Right renal pelvis (tissue), 4 donors: ENCODE results near the gene ANHX. TPM values are rescaled to one million over a fixed set of nuclear protein-coding genes. Genes with fewer than 3 reads are reported as not detected.
"Not testable (repeated sequence)": the region's sequence is repeated elsewhere in the genome, so short reads cannot be mapped to it uniquely, and the experiment has no call there.

ENCODE experiments used
- DNase-seq, 4 donors: peaks; one replicate each; pipeline ENCODE4 v3.0.0-alpha.2; 2013; ENCODE audit warnings: low read depth in 4 of 4, low spot score in 3 of 4, missing footprints in 1 of 4
- polyA plus RNA-seq, 4 donors: library from polyadenylated mRNA; unstranded; fragments of 120-200 nt; gene quantifications; one replicate each; pipeline ENCODE4 v1.2.1, GENCODE V29; 2013; ENCODE audit not compliant: insufficient read length in 4 of 4

Gene ANHX
- polyA plus RNA-seq, result not detected

- DNase-seq, result no peak
These were observed at the start of gene ANHX for GRCh38 chr12:133235401-133236112. Gene ANHX, minus strand, starts transcription at chr12:133235877. Its CDS starts 1,521 bp downstream, at chr12:133234356.

GRCh38 chr12:133264668-133265067 is 29.0 kb upstream of the ANHX start:
- DNase-seq, result not testable (repeated sequence)

GRCh38 chr12:133264173-133264572 is 28.5 kb upstream of the ANHX start:
- no peak for DNase-seq

DNA sequence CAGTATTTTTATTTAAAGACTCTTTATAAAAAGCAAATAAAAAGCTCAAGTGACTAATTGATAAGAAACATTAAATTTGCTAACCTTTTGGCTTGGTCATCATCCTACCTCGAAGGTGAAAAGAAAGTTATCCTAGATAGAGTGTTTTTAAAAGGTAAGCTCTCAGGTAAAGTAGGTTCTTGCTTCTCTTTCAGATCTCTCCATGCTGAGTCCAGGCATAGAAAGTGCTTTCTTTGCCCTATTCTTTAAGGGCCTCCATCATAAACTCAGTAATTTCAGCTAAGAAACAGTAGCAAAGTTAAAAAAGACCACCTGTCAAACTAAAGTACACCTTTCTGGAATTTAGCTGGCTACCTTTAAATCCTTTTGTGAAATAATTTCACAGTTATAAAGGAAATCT is 20.6 kb upstream of the ANHX start:
- no peak for DNase-seq

- not testable (repeated sequence) for DNase-seq
These were observed 20.2 kb upstream of the ANHX start for GRCh38 chr12:133255833-133256232.

- no peak for DNase-seq
These were observed 16.1 kb upstream of the ANHX start for GRCh38 chr12:133251732-133252131.

GRCh38 chr12:133236556-133236955 is 879 bp upstream of the ANHX start:
- DNase-seq, result no peak

GRCh38 chr12:133236144-133236543 is 467 bp upstream of the ANHX start:
- DNase-seq, result no peak

DNA sequence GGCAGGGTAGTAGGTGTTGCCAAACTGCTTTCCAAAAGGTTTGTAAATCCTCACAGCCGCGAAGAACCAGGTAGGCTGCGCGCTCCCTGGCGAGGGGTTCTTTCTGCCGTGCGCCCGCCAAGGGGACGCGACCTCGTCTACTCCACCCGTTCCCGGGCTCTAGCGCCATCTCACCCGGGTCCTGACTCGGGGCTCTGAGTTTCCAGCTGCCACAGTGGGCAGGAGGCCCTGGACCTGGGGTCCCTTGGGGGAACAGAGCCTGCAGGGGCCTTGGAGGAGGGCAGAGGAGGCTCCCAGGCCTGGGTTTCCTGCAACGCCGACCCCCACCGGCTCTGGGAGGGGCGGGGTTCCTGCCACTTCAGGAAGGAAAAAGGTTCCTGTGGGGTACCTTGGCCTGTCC is 706 bp downstream of the ANHX start:
- DNase-seq, result no peak

DNA sequence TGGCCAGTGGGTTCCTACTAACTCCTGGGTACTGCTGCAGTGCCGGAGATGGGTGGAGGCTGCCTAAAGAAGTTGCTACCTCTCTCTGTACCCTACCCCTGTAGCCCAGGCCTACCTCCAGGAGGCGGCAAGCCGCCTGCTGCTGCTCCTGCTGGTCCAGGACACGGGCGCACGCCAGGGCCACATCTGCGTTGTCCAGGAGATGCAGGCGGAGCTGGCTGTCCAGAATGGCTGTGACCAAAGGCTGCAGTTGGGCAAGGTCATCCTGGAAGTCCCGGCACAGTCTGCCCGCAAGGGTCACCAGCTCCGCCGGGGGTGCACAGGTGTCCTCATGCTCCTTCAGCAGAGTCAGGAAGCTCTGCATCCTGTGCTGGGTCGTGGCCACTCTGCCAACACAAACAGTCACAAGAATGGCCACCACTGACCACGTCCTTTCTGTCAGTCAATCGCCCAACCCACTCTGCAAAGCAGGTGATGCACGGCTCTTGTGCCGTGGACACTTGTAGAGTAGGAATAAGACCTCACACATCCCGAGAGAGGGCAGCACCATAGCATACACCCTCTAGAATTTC is 1.6 kb downstream of the ANHX start:
- no peak for DNase-seq

DNA sequence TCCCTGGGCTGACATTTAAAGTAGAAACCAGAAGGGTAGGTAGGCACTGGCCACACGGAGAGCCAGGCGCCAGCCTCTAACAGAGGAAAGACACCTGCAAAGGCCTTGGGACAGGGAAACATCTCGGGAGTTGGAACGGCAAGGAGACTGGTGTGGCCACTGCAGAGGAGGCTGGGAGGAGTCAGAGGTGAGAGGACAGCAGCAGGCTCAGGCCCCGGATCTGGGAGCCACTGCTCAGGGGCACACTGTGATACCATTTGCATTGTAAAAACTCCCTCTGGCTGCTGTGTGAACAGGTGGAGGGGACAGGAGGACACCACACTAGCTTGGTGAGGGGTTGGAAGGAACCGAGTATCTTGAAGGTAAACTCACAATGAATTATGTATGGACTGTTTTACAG is 2.7 kb downstream of the ANHX start:
- DNase-seq, result no peak

GRCh38 chr12:133231001-133231400 is 4.7 kb downstream of the ANHX start:
- DNase-seq, result no peak

- DNase-seq, result no peak
These were observed 8.3 kb downstream of the ANHX start for GRCh38 chr12:133227281-133227852.

DNA sequence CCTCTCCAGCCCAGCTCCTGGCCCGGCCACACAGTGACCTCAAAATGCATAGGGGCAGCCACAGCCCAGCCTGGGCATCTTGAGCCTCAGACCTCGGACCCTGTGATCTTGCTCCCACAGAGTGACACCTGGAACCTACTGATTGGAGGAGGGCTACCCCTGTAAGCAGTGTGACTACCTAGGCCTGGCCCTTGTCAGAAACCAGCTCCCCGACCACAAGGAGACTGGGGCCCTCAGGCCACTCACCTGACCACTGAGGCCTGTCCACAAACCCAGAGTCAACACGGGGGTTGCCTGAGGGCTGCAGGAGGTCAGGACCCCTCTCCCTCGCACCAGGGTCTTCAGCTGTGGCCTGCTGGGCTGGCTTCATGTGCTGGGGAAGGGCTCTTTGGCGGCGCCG is 9.0 kb downstream of the ANHX start:
- no peak for DNase-seq

DNA sequence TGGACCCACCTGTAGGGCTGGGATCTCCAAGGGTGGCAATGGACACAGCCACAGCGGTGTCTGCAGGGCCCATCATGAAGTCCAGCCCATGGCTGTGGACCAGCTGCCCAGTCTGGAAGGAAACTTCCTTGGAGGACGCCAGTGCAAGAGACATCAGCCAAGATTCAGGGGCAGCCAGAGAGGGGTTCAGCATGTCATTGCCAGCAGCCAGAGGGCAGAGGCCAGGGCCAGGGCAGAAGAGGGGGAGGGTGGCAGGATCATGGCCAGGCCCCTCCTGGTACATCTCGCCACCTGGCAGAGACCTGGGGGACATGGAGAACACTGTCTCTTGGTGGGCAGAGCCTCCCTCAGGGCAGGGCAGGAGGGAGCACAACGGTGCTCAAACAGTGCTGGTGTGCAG is 10.2 kb downstream of the ANHX start:
- no peak for DNase-seq

- DNase-seq, result no peak
These were observed 13.5 kb downstream of the ANHX start for GRCh38 chr12:133222211-133222610.

- no peak for DNase-seq
These were observed 14.4 kb downstream of the ANHX start for GRCh38 chr12:133221241-133221640.

DNA sequence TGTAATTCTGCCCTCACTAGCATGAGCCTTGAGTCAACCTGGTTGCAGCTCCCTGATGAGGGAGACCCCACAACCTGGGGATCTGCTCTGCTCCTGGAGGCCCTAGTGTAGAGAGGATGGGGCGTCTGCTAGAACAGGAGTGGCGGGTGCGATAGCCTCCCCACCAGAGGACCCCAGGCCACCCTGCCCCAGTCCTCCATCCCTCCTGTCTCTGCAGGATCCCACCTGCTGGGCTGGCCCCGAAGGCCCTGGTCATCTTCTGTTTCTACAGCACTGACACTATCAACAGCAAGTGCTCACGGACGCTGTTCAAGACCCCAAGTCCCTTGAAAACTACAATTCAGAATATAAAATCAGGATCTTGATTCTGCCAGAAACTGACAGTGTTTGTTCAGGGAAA is 15.2 kb downstream of the ANHX start:
- no peak for DNase-seq

- DNase-seq, result no peak
These were observed 18.5 kb downstream of the ANHX start for GRCh38 chr12:133217219-133217618.

DNA sequence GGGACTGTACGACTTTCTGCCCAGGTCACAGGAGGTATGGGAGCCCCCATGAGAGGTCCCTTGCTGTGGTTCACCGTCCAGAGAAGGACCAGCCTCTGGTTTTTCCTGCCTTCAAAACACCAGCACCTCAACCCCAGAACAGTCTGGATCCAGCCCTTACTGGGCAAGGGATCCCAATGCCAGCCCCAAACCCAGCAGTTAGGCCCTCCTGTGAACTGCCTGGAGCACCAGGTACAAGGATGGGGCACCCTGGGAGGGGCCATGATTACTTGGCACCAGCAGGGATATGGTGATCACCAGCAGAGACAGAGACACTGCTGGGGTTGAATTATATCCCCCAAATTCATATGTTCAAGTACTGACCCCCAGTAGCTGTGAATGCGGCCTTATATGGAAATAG is 20.0 kb downstream of the ANHX start:
- no peak for DNase-seq

GRCh38 chr12:133206390-133206789 is 29.3 kb downstream of the ANHX start:
- no peak for DNase-seq

DNA sequence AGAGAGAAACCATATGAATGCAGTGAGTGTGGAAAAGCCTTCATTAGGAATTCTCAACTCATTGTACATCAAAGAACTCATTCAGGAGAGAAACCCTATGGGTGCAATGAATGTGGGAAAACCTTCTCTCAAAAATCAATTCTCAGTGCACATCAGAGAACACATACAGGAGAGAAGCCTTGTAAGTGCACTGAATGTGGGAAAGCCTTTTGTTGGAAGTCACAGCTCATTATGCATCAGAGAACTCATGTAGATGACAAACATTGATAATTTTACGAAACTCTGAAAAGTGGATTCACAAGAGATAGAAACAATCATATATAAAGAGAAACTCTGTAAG is 31.4 kb downstream of the ANHX start:
- no peak for DNase-seq
